Measurements from ENCODE around the gene LRATD1.
"Not testable (repeated sequence)": the region's sequence is repeated elsewhere in the genome, so short reads cannot be mapped to it uniquely, and the experiment has no call there.

Gene LRATD1

GRCh38 chr2:14619441-14619840 lies 13.1 kb upstream of the LRATD1 start:
- ChIA-PET POLR2A (no interaction called here), CTCF (no interaction called here)
- no peak for DNase-seq (ENCODE audit: extremely low spot score)
- TF ChIP-seq CTCF (IDR thresholded peaks at IDR 0.05; ENCODE audit: control extremely low read depth, extremely low read depth, low read depth, missing control alignments) = no peak

GRCh38 chr2:14621114-14621513 lies 11.4 kb upstream of the LRATD1 start:
- no peak for DNase-seq (ENCODE audit: extremely low spot score)
- ChIA-PET POLR2A (no interaction called here), CTCF (no interaction called here)
- no peak for TF ChIP-seq CTCF (IDR thresholded peaks at IDR 0.05; ENCODE audit: control extremely low read depth, extremely low read depth, low read depth, missing control alignments)

- ChIA-PET POLR2A (no interaction called here), CTCF (no interaction called here)
- no peak for DNase-seq (ENCODE audit: extremely low spot score)
- TF ChIP-seq CTCF (IDR thresholded peaks at IDR 0.05; ENCODE audit: control extremely low read depth, extremely low read depth, low read depth, missing control alignments) = no peak
Measured at GRCh38 chr2:14621906-14622549, 10.5 kb upstream of the LRATD1 start.

GRCh38 chr2:14622550-14622939 lies 10.0 kb upstream of the LRATD1 start:
- CTCF ChIA-PET; DNase-seq (ENCODE audit: extremely low spot score); POLR2A ChIA-PET: not testable (repeated sequence)

- POLR2A ChIA-PET = no interaction called here
- CTCF ChIA-PET = interaction anchor here (1.5 kb wide), 1 partner anchor 42 kb away, joined by 3 read pairs; no protein-coding TSS in a partner anchor
- DNase-seq (ENCODE audit: extremely low spot score) = no peak
- no peak for TF ChIP-seq CTCF (IDR thresholded peaks at IDR 0.05; ENCODE audit: control extremely low read depth, extremely low read depth, low read depth, missing control alignments)
Measured at GRCh38 chr2:14623237-14623636, 9.3 kb upstream of the LRATD1 start.

GRCh38 chr2:14626873-14627272 lies 5.6 kb upstream of the LRATD1 start:
- POLR2A ChIA-PET = no interaction called here
- DNase-seq (ENCODE audit: extremely low spot score) = no peak
- no peak for TF ChIP-seq CTCF (IDR thresholded peaks at IDR 0.05; ENCODE audit: control extremely low read depth, extremely low read depth, low read depth, missing control alignments)
- CTCF ChIA-PET = no interaction called here

- no peak for DNase-seq (ENCODE audit: extremely low spot score)
- POLR2A ChIA-PET = no interaction called here
- no peak for TF ChIP-seq CTCF (IDR thresholded peaks at IDR 0.05; ENCODE audit: control extremely low read depth, extremely low read depth, low read depth, missing control alignments)
- CTCF ChIA-PET = interaction anchor here (1.4 kb wide), 1 partner anchor 10 kb away, joined by 5 read pairs; no protein-coding TSS in a partner anchor
Measured at GRCh38 chr2:14628901-14629300, 3.6 kb upstream of the LRATD1 start.

All from GM10248 (cell line).